Astrocyte of the spinal cord (primary cell): Measurements from ENCODE around the gene ZNF786.

Experiments
- DNase-seq: peaks from one replicate; pipeline ENCODE4 v3.0.0; 2011; ENCODE audit warnings: low read depth, low spot score
- H3K4me3 ChIP-seq: 2 replicates; pipeline ENCODE4 v1.5.1; 2011; ENCODE audit warnings: low read depth, mild to moderate bottlenecking, low read length, moderate library complexity
- CTCF ChIP-seq: IDR thresholded peaks from 2 replicates; pipeline ENCODE4 v1.5.1; 2012; ENCODE audit warnings: low read depth, mild to moderate bottlenecking, low read length, inconsistent platforms
- in situ Hi-C: cut with HindIII; loops from 2 replicates; pipeline ENCODE4 v1.10.0; 2017; ENCODE audit warnings: low sequenced_read_pairs

The ZNF786 gene

GRCh38 chr7:149060156-149060555, 30.4 kb downstream of the ZNF786 start:
- in situ Hi-C loops, result no loop called here
- no peak for TF ChIP-seq CTCF
- peak; percentile 6 for DNase-seq
- H3K4me3 ChIP-seq, result no peak overlapping the region

GRCh38 chr7:149053885-149054284, 36.6 kb downstream of the ZNF786 start:
- no peak for DNase-seq
- H3K4me3 ChIP-seq, result no peak overlapping the region
- TF ChIP-seq CTCF, result no peak
- in situ Hi-C loops, result no loop called here

GRCh38 chr7:149053384-149053783, 37.1 kb downstream of the ZNF786 start:
- in situ Hi-C loops, result no loop called here
- TF ChIP-seq CTCF, result no peak

GRCh38 chr7:149050941-149051340, 39.6 kb downstream of the ZNF786 start:
- no peak for TF ChIP-seq CTCF
- DNase-seq, result no peak
- no peak overlapping the region for H3K4me3 ChIP-seq
- in situ Hi-C loops, result no loop called here

More at GRCh38 chr7:149053384-149053783, 37.1 kb downstream of the ZNF786 start:
- DNase-seq, result no peak
- H3K4me3 ChIP-seq, result no peak overlapping the region

GRCh38 chr7:149048805-149049204, 41.7 kb downstream of the ZNF786 start:
- no peak overlapping the region for H3K4me3 ChIP-seq
- in situ Hi-C loops, result no loop called here
- DNase-seq, result no peak
- TF ChIP-seq CTCF, result no peak

GRCh38 chr7:149046416-149046815, 44.1 kb downstream of the ZNF786 start:
- no peak for TF ChIP-seq CTCF
- no peak for DNase-seq
- H3K4me3 ChIP-seq, result no peak overlapping the region
- in situ Hi-C loops, result no loop called here

- in situ Hi-C loops, result no loop called here
- TF ChIP-seq CTCF, result no peak
- no peak overlapping the region for H3K4me3 ChIP-seq
- DNase-seq, result no peak
Observed at GRCh38 chr7:149043936-149044335, 46.6 kb downstream of the ZNF786 start.
